T-helper 2 cell treated with Interferon-gamma antibody and Interleukin-4, amounts not matched to agents 5 μg/mL and 100 μg/mL, for 36 hours (primary cell): ENCODE data around the gene CHRDL1.

ENCODE experiments used
- DNase-seq: peaks from one replicate; pipeline ENCODE4 v3.0.0; 2021; ENCODE audit warnings: low spot score
- H3K27ac Mint-ChIP-seq: one replicate; pipeline ENCODE4 v1.8.0; 2021; ENCODE audit warnings: mild to moderate bottlenecking, mixed read lengths
- H3K27me3 Mint-ChIP-seq: one replicate; pipeline ENCODE4 v1.8.0; 2021; ENCODE audit warnings: low read depth, mixed read lengths
- H3K36me3 Mint-ChIP-seq: one replicate; pipeline ENCODE4 v1.8.0; 2021; ENCODE audit warnings: low read depth, mixed read lengths
- H3K4me1 Mint-ChIP-seq: one replicate; pipeline ENCODE4 v1.8.0; 2021; ENCODE audit warnings: low read depth, mixed read lengths
- H3K4me3 Mint-ChIP-seq: one replicate; pipeline ENCODE4 v1.8.0; 2022; ENCODE audit warnings: mild to moderate bottlenecking, moderate library complexity, mixed read lengths
- H3K9me3 Mint-ChIP-seq: one replicate; pipeline ENCODE4 v1.8.0; 2021; ENCODE audit warnings: mixed read lengths

The CHRDL1 gene

DNA sequence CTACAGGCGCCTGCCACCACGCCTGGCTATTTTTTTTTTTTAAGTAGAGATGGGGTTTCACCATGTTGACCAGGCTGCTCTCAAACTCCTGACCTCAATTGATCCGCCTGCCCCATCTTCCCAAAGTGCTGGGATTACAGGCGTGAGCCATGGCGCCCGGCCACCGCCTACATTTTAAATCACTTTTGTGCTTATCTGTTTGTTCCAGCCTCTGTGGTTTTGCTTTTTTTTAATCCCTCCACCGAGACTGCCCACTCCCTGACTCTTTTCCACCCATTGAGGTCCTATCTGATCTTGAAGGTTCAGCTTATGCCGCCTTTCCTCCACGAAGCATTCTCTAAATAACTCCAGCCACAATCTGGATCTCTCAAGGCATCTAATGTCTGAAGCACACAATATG, 73.5 kb downstream of the CHRDL1 start:
- no peak overlapping the region for H3K27ac Mint-ChIP-seq
- H3K4me3 Mint-ChIP-seq, result no peak overlapping the region
- no peaks in the 10 kb centered on the region for H3K4me1 Mint-ChIP-seq
- no peaks in the 10 kb centered on the region for H3K9me3 Mint-ChIP-seq
- H3K27me3 Mint-ChIP-seq, result no peaks in the 10 kb centered on the region
- H3K36me3 Mint-ChIP-seq, result no peaks in the 10 kb centered on the region
- no peak for DNase-seq

GRCh38 chrX:110713666-110714065, 82.0 kb downstream of the CHRDL1 start:
- Mint-ChIP-seq H3K27me3 (no peaks in the 10 kb centered on the region), H3K9me3 (no peaks in the 10 kb centered on the region), H3K4me1 (no peaks in the 10 kb centered on the region), H3K36me3 (no peaks in the 10 kb centered on the region), H3K27ac (no peak overlapping the region), H3K4me3 (no peak overlapping the region)
- DNase-seq, result no peak

DNA sequence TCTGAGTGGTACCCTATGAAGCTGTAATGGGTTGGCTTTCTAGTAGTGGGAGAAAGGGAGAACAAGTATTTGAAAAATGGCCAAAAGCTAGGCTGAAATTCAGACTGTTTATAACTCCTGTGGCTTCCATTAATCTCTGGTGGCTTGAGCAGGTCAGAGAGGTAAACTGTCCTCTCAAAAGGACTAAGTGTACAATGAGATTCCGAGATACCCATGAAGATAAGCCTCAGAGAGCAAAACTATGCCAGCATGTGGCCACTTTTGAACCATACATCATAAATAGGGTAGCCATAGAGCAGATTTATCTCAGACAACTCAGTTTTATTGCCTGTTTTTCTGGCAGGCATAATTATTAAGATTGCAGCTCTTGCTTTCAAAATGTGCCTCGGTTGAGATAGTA, 89.2 kb downstream of the CHRDL1 start:
- Mint-ChIP-seq H3K36me3 (no peaks in the 10 kb centered on the region), H3K4me1 (no peaks in the 10 kb centered on the region), H3K27me3 (no peaks in the 10 kb centered on the region), H3K4me3 (no peak overlapping the region), H3K9me3 (no peaks in the 10 kb centered on the region), H3K27ac (no peak overlapping the region)
- DNase-seq, result no peak

DNA sequence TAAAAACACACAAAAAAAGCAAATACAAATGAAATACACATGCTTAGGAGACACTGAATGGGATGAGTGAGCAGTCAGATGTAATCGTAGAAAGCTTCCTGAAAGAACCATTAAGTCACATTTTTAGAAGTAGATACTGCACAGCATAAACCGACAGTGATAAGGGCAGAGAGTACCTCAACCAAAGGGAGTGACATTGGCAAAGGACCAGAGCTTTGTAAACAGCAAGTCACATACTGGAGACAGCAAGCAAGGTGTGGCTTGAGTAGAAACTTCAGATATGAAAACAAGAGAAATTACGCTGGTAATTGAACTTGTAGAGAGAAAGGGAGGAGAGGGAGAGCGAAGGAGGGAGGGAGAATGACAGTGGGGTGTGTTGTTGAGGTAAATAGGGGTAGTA, 92.0 kb downstream of the CHRDL1 start:
- Mint-ChIP-seq H3K4me1 (no peaks in the 10 kb centered on the region), H3K4me3 (no peak overlapping the region), H3K9me3 (no peaks in the 10 kb centered on the region), H3K36me3 (no peaks in the 10 kb centered on the region), H3K27me3 (no peaks in the 10 kb centered on the region), H3K27ac (no peak overlapping the region)
- DNase-seq, result no peak

DNA sequence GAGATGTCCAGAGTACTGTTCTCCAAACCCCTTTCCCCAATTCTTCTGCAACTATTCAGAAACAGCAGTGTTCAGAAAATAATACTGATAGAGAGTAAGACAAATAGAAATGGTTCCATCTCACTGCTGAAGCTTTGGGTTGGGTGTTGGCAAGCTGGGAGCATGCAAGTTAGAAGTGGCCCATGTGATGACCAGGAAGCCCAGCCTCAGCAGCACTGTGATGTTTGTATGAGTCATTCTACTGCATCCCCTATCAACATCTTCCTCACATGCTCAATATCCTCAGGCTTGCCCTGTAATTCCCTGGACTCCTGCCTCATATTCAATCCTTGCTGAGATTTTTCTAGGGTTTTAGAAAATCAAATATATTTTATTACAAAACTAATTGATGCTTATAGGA, 96.5 kb downstream of the CHRDL1 start:
- Mint-ChIP-seq H3K9me3 (no peaks in the 10 kb centered on the region), H3K36me3 (no peaks in the 10 kb centered on the region), H3K4me1 (peaks cover 1% of the 10 kb centered on the region), H3K4me3 (no peak overlapping the region), H3K27me3 (no peaks in the 10 kb centered on the region), H3K27ac (no peak overlapping the region)
- no peak for DNase-seq

- Mint-ChIP-seq H3K4me3 (no peak overlapping the region), H3K27me3 (no peaks in the 10 kb centered on the region), H3K9me3 (no peaks in the 10 kb centered on the region), H3K27ac (no peak overlapping the region), H3K36me3 (no peaks in the 10 kb centered on the region), H3K4me1 (peaks cover 1% of the 10 kb centered on the region)
- DNase-seq, result no peak
These were observed 96.9 kb downstream of the CHRDL1 start for GRCh38 chrX:110698696-110699095.

GRCh38 chrX:110692866-110693265, 102.8 kb downstream of the CHRDL1 start:
- peaks cover 1% of the 10 kb centered on the region for H3K4me1 Mint-ChIP-seq
- H3K9me3 Mint-ChIP-seq, result no peaks in the 10 kb centered on the region
- H3K4me3 Mint-ChIP-seq, result no peak overlapping the region
- no peak for DNase-seq
- no peak overlapping the region for H3K27ac Mint-ChIP-seq
- no peaks in the 10 kb centered on the region for H3K36me3 Mint-ChIP-seq
- no peaks in the 10 kb centered on the region for H3K27me3 Mint-ChIP-seq

DNA sequence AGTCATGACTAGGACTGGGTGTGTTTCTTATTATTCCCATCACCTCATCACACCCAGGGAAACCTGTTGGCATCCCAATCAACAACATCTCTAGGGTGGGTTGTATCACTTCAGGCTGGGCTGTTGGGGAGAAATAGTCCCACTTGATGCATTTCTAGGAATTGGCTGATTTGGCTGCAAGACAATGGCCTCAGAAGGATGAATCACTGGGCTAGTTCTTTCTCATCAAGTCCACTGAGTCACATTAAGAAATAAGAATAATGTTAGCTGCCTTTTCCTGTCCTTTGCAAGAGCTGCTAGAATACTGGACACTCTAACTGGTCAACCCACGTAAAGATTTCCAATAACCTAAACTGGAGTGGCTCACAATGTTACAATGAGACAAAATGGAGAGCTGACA, 104.2 kb downstream of the CHRDL1 start:
- Mint-ChIP-seq H3K4me3 (no peak overlapping the region), H3K27me3 (no peaks in the 10 kb centered on the region), H3K36me3 (no peaks in the 10 kb centered on the region), H3K27ac (no peak overlapping the region), H3K4me1 (no peaks in the 10 kb centered on the region), H3K9me3 (no peaks in the 10 kb centered on the region)
- peak; percentile 3 for DNase-seq

- Mint-ChIP-seq H3K36me3 (no peaks in the 10 kb centered on the region), H3K4me1 (no peaks in the 10 kb centered on the region), H3K4me3 (no peak overlapping the region), H3K27me3 (no peaks in the 10 kb centered on the region), H3K9me3 (no peaks in the 10 kb centered on the region), H3K27ac (no peak overlapping the region)
- DNase-seq, result no peak
These were observed 111.0 kb downstream of the CHRDL1 start for GRCh38 chrX:110684653-110685052.

DNA sequence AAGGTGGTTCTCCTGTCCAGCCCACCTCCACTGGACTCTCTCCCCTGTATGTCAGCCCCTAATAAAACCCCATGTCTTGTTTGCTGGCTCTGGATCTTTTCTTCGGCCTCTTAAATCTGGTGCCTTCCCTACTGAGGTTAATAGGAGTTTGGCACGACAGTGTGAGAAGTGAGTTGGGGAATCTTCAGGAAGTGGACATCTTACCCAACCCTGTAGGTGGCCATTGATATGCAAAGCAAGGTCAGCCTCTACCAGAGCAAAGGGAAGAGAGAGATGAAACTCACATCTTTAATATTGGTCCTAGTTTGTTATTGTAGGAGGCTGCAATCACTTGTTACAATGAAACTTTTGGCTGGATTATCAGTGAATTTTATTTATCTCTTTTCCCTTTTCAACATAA, 111.7 kb downstream of the CHRDL1 start:
- no peaks in the 10 kb centered on the region for H3K27me3 Mint-ChIP-seq
- no peak for DNase-seq
- H3K4me1 Mint-ChIP-seq, result no peaks in the 10 kb centered on the region
- no peaks in the 10 kb centered on the region for H3K9me3 Mint-ChIP-seq
- no peaks in the 10 kb centered on the region for H3K36me3 Mint-ChIP-seq
- no peak overlapping the region for H3K4me3 Mint-ChIP-seq
- no peak overlapping the region for H3K27ac Mint-ChIP-seq

- H3K27ac Mint-ChIP-seq, result no peak overlapping the region
- H3K9me3 Mint-ChIP-seq, result no peaks in the 10 kb centered on the region
- no peak overlapping the region for H3K4me3 Mint-ChIP-seq
- H3K36me3 Mint-ChIP-seq, result no peaks in the 10 kb centered on the region
- no peak for DNase-seq
- H3K4me1 Mint-ChIP-seq, result peaks cover 4% of the 10 kb centered on the region
- H3K27me3 Mint-ChIP-seq, result peaks cover 2% of the 10 kb centered on the region
These were observed 117.0 kb downstream of the CHRDL1 start for GRCh38 chrX:110678591-110678990.

GRCh38 chrX:110675886-110676285, 119.7 kb downstream of the CHRDL1 start:
- Mint-ChIP-seq H3K4me3 (no peak overlapping the region), H3K9me3 (no peaks in the 10 kb centered on the region), H3K4me1 (peaks cover 4% of the 10 kb centered on the region), H3K36me3 (no peaks in the 10 kb centered on the region), H3K27me3 (peaks cover 2% of the 10 kb centered on the region), H3K27ac (no peak overlapping the region)
- DNase-seq, result no peak

DNA sequence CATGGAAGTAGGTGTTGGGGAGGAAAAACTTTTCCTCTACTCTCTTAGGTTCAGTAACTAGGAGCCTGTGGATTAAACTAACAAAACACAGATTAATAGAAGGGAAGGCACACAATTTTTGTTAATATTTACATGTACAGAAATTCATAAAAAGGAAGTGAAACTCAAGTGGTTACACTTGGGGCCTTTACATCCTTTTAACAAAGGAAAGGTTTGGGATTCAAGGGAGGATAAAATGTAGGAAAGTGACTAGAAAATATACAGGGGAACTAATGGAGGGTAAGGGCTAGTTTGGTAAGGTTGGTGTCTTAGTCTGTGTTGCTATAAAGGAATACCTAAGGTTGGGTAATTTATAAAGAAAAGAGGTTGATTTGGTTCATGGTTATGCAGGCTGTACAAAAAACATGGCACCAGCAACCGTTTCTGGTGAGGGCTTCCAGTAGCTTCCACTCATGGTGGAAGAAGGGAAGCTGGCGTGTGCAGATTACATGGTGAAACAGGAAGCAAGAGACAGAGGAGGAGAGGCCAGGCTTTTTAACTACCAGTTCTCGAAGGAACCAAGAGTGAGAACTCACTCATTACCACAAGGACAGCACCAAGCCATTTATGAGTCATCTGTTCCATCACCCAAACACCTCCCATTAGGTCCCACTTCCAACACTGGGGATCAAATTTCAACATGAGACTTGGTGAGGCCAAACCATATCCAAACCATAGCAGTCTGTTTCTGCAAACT, 124.4 kb downstream of the CHRDL1 start:
- no peak for DNase-seq
- Mint-ChIP-seq H3K9me3 (no peaks in the 10 kb centered on the region), H3K4me1 (no peaks in the 10 kb centered on the region), H3K27ac (no peak overlapping the region), H3K36me3 (no peaks in the 10 kb centered on the region), H3K27me3 (no peaks in the 10 kb centered on the region), H3K4me3 (no peak overlapping the region)

DNA sequence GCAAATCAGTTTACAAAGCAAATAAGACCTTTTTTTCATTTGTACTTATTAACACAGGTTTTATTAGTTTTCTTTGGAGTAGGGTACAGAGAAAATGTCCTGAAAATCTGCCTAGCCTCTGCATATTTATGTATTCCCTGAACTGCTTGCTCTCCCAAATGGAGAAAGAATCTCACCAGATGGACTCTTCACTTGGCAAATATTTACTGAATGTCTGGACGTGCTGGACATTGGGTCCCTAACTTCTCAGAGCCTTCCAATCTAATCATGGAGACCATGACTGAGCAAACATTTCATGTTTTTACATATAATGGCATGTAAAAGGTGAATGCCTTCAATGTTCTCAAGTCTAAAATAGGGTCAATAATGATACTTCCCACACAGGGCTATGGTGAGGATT, 126.0 kb downstream of the CHRDL1 start:
- no peak for DNase-seq
- no peaks in the 10 kb centered on the region for H3K27me3 Mint-ChIP-seq
- H3K9me3 Mint-ChIP-seq, result no peaks in the 10 kb centered on the region
- no peaks in the 10 kb centered on the region for H3K36me3 Mint-ChIP-seq
- no peaks in the 10 kb centered on the region for H3K4me1 Mint-ChIP-seq
- H3K27ac Mint-ChIP-seq, result no peak overlapping the region
- H3K4me3 Mint-ChIP-seq, result no peak overlapping the region

DNA sequence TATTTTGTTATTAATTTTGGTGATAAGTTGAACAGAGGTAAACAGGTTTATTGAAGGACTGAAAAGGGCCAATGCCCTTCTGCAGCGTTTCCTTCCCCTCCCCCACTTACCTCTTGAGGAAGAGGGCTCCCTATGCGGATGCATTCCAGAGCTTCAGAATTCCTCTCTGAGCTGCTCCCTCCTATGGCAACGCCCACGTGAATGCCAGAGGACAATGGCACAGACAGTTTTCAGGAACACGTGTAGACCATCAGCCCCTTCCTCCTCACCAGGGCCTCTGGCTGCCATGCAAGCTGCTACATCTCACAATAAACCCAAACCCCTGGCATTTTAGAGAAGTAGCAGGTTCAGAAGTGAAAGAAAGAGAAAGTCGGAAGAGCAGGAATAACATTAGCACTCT, 127.9 kb downstream of the CHRDL1 start:
- no peaks in the 10 kb centered on the region for H3K27me3 Mint-ChIP-seq
- no peak overlapping the region for H3K27ac Mint-ChIP-seq

More for the DNA sequence above, 127.9 kb downstream of the CHRDL1 start:
- H3K36me3 Mint-ChIP-seq, result no peaks in the 10 kb centered on the region
- H3K4me3 Mint-ChIP-seq, result no peak overlapping the region
- no peaks in the 10 kb centered on the region for H3K9me3 Mint-ChIP-seq
- no peaks in the 10 kb centered on the region for H3K4me1 Mint-ChIP-seq
- no peak for DNase-seq
